ENCODE data around the gene SLC6A12. TPM values are rescaled to one million over a fixed set of nuclear protein-coding genes. Genes with fewer than 3 reads are reported as not detected.

Gene SLC6A12
- total RNA-seq, 2 experiments from 2014 or later, result not detected

DNA sequence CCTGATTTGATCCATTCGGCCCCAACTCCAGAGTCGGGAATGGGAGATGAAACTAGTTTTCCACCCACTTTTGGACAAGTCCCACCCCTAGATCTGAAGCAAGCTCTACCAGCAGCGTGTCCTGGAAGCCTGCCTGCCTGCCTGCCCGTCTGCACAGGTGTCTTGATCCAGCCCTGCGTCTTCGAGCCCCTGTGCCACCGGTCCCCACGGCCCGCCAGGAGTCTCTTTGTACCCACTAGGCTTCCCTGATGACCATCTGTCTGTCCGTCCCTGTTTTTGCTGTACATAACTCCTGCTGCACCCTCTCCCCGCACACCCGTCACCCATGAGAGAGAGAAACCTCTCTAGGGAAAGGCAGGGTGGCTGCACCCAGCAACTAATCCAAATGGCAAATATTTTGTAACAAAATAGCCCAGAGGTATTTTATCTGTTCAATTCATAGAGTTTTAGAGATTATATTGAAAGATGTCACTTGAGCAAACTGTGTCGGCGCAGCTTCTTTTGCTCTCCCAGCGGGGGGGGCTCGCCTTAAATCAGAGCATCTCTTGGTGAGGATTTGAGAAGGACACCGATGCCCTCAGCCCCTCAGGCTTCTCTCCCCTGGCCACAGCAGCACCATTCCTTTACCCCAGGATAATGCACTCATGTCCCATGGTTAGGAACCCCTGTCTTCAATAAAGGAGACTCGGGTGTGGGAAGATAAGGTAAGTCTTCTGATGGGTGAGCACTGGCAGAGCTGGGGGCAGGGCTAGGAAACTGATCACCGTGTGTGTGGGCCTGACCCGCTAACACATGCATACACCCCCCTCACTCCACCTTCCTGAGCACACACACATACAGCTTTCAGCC is 35.8 kb downstream of the SLC6A12 start:
- ATAC-seq (no peak), DNase-seq (no peak)
- Mint-ChIP-seq H3K4me1 (ENCODE audit: low read depth) (peaks cover 7% of the 10 kb centered on the region), H3K27ac (no peak overlapping the region), H3K9me3 (no peaks in the 10 kb centered on the region), H3K4me3 (no peak overlapping the region), H3K27me3 (peaks cover 6% of the 10 kb centered on the region), H3K36me3 (ENCODE audit: low read depth) (no peaks in the 10 kb centered on the region)
- POLR2A ChIA-PET, result interaction anchor here (1.5 kb wide), 1 partner anchor 12 kb away, joined by 4 read pairs; no protein-coding TSS in a partner anchor
- TF ChIP-seq, protein P1, sequence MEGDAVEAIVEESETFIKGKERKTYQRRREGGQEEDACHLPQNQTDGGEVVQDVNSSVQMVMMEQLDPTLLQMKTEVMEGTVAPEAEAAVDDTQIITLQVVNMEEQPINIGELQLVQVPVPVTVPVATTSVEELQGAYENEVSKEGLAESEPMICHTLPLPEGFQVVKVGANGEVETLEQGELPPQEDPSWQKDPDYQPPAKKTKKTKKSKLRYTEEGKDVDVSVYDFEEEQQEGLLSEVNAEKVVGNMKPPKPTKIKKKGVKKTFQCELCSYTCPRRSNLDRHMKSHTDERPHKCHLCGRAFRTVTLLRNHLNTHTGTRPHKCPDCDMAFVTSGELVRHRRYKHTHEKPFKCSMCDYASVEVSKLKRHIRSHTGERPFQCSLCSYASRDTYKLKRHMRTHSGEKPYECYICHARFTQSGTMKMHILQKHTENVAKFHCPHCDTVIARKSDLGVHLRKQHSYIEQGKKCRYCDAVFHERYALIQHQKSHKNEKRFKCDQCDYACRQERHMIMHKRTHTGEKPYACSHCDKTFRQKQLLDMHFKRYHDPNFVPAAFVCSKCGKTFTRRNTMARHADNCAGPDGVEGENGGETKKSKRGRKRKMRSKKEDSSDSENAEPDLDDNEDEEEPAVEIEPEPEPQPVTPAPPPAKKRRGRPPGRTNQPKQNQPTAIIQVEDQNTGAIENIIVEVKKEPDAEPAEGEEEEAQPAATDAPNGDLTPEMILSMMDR (IDR thresholded peaks at IDR 0.05), result no peak
- CTCF ChIA-PET, result interaction anchor here (1.3 kb wide), 1 partner anchor 11 kb away, joined by 4 read pairs; no protein-coding TSS in a partner anchor
- intact Hi-C loops (cut with micrococcal nuclease), result no loop called here

GRCh38 chr12:177336-177979 is 36.5 kb downstream of the SLC6A12 start:
- DNase-seq (no peak), ATAC-seq (no peak)
- TF ChIP-seq, protein P1 (IDR thresholded peaks at IDR 0.05), result no peak
- ChIA-PET POLR2A (no interaction called here), CTCF (interaction anchor here (1.3 kb wide), 1 partner anchor 12 kb away, joined by 4 read pairs; no protein-coding TSS in a partner anchor)
- H3K4me3 Mint-ChIP-seq, result no peak overlapping the region
- peaks cover 7% of the 10 kb centered on the region for H3K4me1 Mint-ChIP-seq (ENCODE audit: low read depth)
- H3K27ac Mint-ChIP-seq, result no peak overlapping the region
- intact Hi-C loops (cut with micrococcal nuclease), result no loop called here
- H3K27me3 Mint-ChIP-seq, result peaks cover 3% of the 10 kb centered on the region
- no peaks in the 10 kb centered on the region for H3K36me3 Mint-ChIP-seq (ENCODE audit: low read depth)
- H3K9me3 Mint-ChIP-seq, result no peaks in the 10 kb centered on the region

DNA sequence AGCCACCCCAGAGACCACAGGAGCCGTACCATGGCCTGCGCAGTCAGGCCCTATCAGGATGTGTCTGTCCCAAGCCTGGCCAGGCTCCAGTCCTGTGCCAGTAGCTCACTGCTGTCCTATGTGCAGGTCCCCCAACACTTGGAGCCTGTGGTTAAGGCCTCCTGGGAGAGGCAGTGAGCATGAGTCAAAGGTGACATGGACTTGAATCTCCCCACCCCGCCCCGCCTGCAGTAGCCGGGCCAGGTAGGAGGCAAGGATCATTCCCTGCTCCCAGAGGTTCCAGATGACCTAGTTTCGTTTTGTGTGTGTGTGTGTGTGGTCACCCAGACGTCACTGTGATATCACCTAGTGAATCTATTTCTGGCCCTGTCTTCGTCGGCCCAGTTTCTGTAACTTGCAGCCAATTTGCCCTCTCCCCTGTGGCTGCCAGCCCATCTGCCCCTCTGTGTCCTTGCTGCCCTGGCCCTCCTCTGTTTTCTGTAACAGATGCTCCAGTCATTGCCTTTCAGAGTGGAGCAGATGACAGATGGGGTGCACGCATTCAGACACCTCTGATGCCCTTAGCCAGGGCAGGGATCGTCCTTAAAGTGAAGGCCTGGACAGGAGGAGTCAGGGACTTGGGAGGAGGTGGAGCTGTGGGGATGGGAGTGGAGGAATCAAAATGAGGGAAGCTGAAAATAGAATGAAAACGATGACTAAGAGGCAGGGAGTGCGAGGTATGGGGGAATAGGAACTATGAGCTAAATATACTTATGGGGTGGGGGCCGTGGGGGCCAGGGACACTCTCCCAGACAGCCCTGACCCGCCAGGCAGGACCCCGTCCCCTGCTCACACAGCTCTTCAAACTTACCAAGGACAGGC is 37.4 kb downstream of the SLC6A12 start:
- ATAC-seq, result no peak
- CTCF ChIA-PET, result interaction anchor here (1.3 kb wide), 1 partner anchor 12 kb away, joined by 4 read pairs; no protein-coding TSS in a partner anchor
- H3K36me3 Mint-ChIP-seq (ENCODE audit: low read depth), result no peaks in the 10 kb centered on the region
- no peak for DNase-seq
- POLR2A ChIA-PET, result no interaction called here
- peaks cover 7% of the 10 kb centered on the region for H3K4me1 Mint-ChIP-seq (ENCODE audit: low read depth)
- TF ChIP-seq, protein P1 (IDR thresholded peaks at IDR 0.05), result no peak
- H3K9me3 Mint-ChIP-seq, result no peaks in the 10 kb centered on the region
- H3K27me3 Mint-ChIP-seq, result peaks cover 3% of the 10 kb centered on the region
- intact Hi-C loops (cut with micrococcal nuclease), result no loop called here
- no peak overlapping the region for H3K27ac Mint-ChIP-seq
- no peak overlapping the region for H3K4me3 Mint-ChIP-seq

GRCh38 chr12:175759-176158 is 38.2 kb downstream of the SLC6A12 start:
- ChIA-PET POLR2A (interaction anchor here (0.6 kb wide), 1 partner anchor 131 kb away, joined by 3 read pairs; no protein-coding TSS in a partner anchor), CTCF (no interaction called here)
- H3K27me3 Mint-ChIP-seq, result peaks cover 3% of the 10 kb centered on the region
- no peaks in the 10 kb centered on the region for H3K9me3 Mint-ChIP-seq
- no peak overlapping the region for H3K27ac Mint-ChIP-seq
- DNase-seq (no peak), ATAC-seq (no peak)
- no peaks in the 10 kb centered on the region for H3K36me3 Mint-ChIP-seq (ENCODE audit: low read depth)
- no peak overlapping the region for H3K4me3 Mint-ChIP-seq
- peaks cover 7% of the 10 kb centered on the region for H3K4me1 Mint-ChIP-seq (ENCODE audit: low read depth)
- TF ChIP-seq, protein P1 (IDR thresholded peaks at IDR 0.05), result no peak
- intact Hi-C loops (cut with micrococcal nuclease), result no loop called here

All from activated CD8-positive, alpha-beta T cell treated with anti-CD3 and anti-CD28 coated beads for 36 hours (primary cell).